Thoracic aorta (tissue), 2 donors: Measurements from ENCODE around the gene CACNA1H. TPM values are rescaled to one million over a fixed set of nuclear protein-coding genes. Genes with fewer than 3 reads are reported as not detected.

Source experiments
- ATAC-seq: fragments of 150-250 bp; one replicate; pipeline ENCODE4 v1.8.0; 2017; ENCODE audit warnings: low read depth; ENCODE audit not compliant: insufficient number of reproducible peaks, low FRiP score
- DNase-seq: peaks from one replicate; pipeline ENCODE4 v3.0.0-alpha.2; 2020; ENCODE audit warnings: low spot score
- H3K27ac ChIP-seq, 2 donors: fragments of 200-600 bp; sonication (generic); 1 replicate in 1 of 2; 2 replicates in 1 of 2; pipeline ENCODE4 v1.5.1; 2016; ENCODE audit warnings: mild to moderate bottlenecking in 2 of 2, moderate library complexity in 2 of 2
- H3K27me3 ChIP-seq: fragments of 200-600 bp; sonication (generic); replicated peaks from 2 replicates; pipeline ENCODE4 v1.6.0; 2016; ENCODE audit warnings: mild to moderate bottlenecking; ENCODE audit not compliant: insufficient read depth
- H3K36me3 ChIP-seq: fragments of 200-600 bp; sonication (generic); one replicate; pipeline ENCODE4 v1.5.1; 2016
- H3K4me1 ChIP-seq, 2 donors: fragments of 200-600 bp; sonication (generic); 1 replicate in 1 of 2; 2 replicates in 1 of 2; pipeline versions ENCODE4 v1.5.1 to v1.6.0; 2016; ENCODE audit warnings: low read depth in 2 of 2, mild to moderate bottlenecking in 1 of 2; ENCODE audit not compliant: control insufficient read depth in 1 of 2
- H3K4me3 ChIP-seq: fragments of 200-600 bp; sonication (generic); 2 replicates; pipeline ENCODE4 v1.5.1; 2016; ENCODE audit warnings: mild to moderate bottlenecking
- H3K9me3 ChIP-seq: fragments of 200-600 bp; sonication (generic); 2 replicates; pipeline ENCODE4 v1.5.1; 2016
- CTCF ChIP-seq: fragments of 200-600 bp; sonication (generic); IDR thresholded peaks from one replicate; pipeline ENCODE4 v1.5.1; 2019; ENCODE audit warnings: antibody characterized with exemption
- total RNA-seq, 2 donors: library from RNA; depleted of rRNA; stranded (reverse); fragments of >200 nt; gene quantifications; one replicate each; pipeline versions ENCODE4 v1.1.0 to v1.2.3, GENCODE V29; 2016

CACNA1H gene
- total RNA-seq, 2 donors from 2014 or later: 14.7 to 33.0 TPM

GRCh38 chr16:1167276-1168107 is 14.6 kb downstream of the CACNA1H start:
- Histone ChIP-seq H3K9me3 (no peaks in the 10 kb centered on the region), H3K27me3 (no peaks in the 10 kb centered on the region), H3K4me3 (no peak overlapping the region), H3K4me1 (peaks cover 4 to 8% of the 10 kb centered on the region in 2 donors), H3K27ac (no peak overlapping the region), H3K36me3 (no peaks in the 10 kb centered on the region)
- ATAC-seq (no peak), DNase-seq (no peak)
- TF ChIP-seq CTCF: no peak

GRCh38 chr16:1168837-1169236 is 15.9 kb downstream of the CACNA1H start:
- H3K4me3 ChIP-seq: no peak overlapping the region

GRCh38 chr16:1169285-1170075 is 16.6 kb downstream of the CACNA1H start:
- peaks cover 4 to 8% of the 10 kb centered on the region in 2 donors for H3K4me1 ChIP-seq
- no peaks in the 10 kb centered on the region for H3K27me3 ChIP-seq
- H3K4me3 ChIP-seq: peak overlapping the region; percentile 41
- ATAC-seq: no peak
- H3K36me3 ChIP-seq: no peaks in the 10 kb centered on the region
- TF ChIP-seq CTCF: no peak
- DNase-seq: no peak
- peak overlapping the region; percentile 7 to 16 for H3K27ac ChIP-seq
- no peaks in the 10 kb centered on the region for H3K9me3 ChIP-seq

More at GRCh38 chr16:1168837-1169236, 15.9 kb downstream of the CACNA1H start:
- no peaks in the 10 kb centered on the region for H3K36me3 ChIP-seq
- DNase-seq (no peak), ATAC-seq (no peak)
- TF ChIP-seq CTCF: no peak
- H3K27ac ChIP-seq: no peak overlapping the region
- no peaks in the 10 kb centered on the region for H3K9me3 ChIP-seq
- H3K27me3 ChIP-seq: no peaks in the 10 kb centered on the region
- peaks cover 4 to 8% of the 10 kb centered on the region in 2 donors for H3K4me1 ChIP-seq

GRCh38 chr16:1170076-1170418 is 17.1 kb downstream of the CACNA1H start:
- Histone ChIP-seq H3K36me3 (no peaks in the 10 kb centered on the region), H3K4me1 (peaks cover 4 to 8% of the 10 kb centered on the region in 2 donors), H3K27ac (peak overlapping the region in 1 of 2 donors; percentile 7), H3K9me3 (no peaks in the 10 kb centered on the region), H3K27me3 (no peaks in the 10 kb centered on the region), H3K4me3 (peak overlapping the region; percentile 41)
- no peak for DNase-seq
- ATAC-seq: no peak
- TF ChIP-seq CTCF: no peak

GRCh38 chr16:1171001-1171400 is 18.1 kb downstream of the CACNA1H start:
- TF ChIP-seq CTCF: no peak
- H3K9me3 ChIP-seq: no peaks in the 10 kb centered on the region
- no peak for ATAC-seq
- no peaks in the 10 kb centered on the region for H3K27me3 ChIP-seq
- H3K36me3 ChIP-seq: no peaks in the 10 kb centered on the region
- peaks cover 4 to 8% of the 10 kb centered on the region in 2 donors for H3K4me1 ChIP-seq
- no peak overlapping the region for H3K4me3 ChIP-seq
- no peak for DNase-seq
- H3K27ac ChIP-seq: no peak overlapping the region
